Erythroblast (primary cell): Measurements from ENCODE around the gene KLHL34.

Source experiments
- GATA1 ChIP-seq: IDR thresholded peaks from 2 replicates; pipeline ENCODE4 v1.6.1; 2011; ENCODE audit warnings: low read depth, mild to moderate bottlenecking, control low read depth, low read length, moderate library complexity
- POLR2A ChIP-seq: IDR thresholded peaks from 2 replicates; pipeline ENCODE4 v1.6.1; 2011; ENCODE audit warnings: mild to moderate bottlenecking, low read length

DNA sequence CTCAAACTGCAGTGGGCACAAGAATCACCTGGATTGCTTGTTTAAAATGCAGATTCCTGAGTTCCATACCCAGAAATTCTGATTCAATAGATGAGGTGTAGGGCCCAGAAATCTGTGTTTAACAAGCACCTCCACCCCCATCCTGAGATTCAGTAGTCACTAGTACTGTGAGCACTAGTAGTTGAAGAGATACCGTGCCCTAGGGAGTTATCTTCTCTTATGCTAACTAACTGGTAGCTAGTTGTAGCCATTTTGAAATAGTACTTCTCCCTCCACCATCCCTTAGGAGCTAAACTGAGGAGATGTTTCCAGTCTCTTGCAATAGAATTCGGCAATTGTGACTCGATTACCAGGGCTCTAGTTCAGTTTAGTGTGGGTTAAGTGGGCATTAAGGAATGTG is 18.4 kb downstream of the KLHL34 start:
- TF ChIP-seq POLR2A (no peak), GATA1 (no peak)
